IMR-90 (cell line): ENCODE results near the gene NTSR1. TPM values are rescaled to one million over a fixed set of nuclear protein-coding genes. Genes with fewer than 3 reads are reported as not detected.

Experiments
- ATAC-seq: fragments of 200-7000 bp; cut with Tn5 transposase; 2 replicates; pipeline ENCODE4 v1.9.1; 2020; ENCODE audit warnings: low read depth, mild to moderate bottlenecking, moderate library complexity
- BruUV-seq: library from RNA; stranded (reverse); fragments of 400-500 nt; replicated peaks from 2 replicates; lab custom pipeline; 2021; lab: Mats Ljungman, UMichigan
- CTCF ChIA-PET: fragments of 300-600 bp; formaldehyde crosslinking; extraction: SDS; loops from one replicate; lab custom pipeline; 2021; ENCODE audit warnings: antibody characterized with exemption; lab: Yijun Ruan, JAX
- POLR2A ChIA-PET: fragments of 300-600 bp; sonication (Branson Sonifier 250); formaldehyde crosslinking; loops from one replicate; lab custom pipeline; 2022; ENCODE audit warnings: antibody characterized with exemption; ENCODE audit not compliant: unreplicated experiment; lab: Charles Lee
- DNase-seq: peaks from one replicate; pipeline ENCODE4 v3.0.0; 2013
- H2AFZ ChIP-seq: replicated peaks from 2 replicates; pipeline ENCODE3; 2013; ENCODE audit warnings: low read length, mild to moderate bottlenecking; ENCODE audit not compliant: poor library complexity
- H2AK5ac ChIP-seq: 2 replicates; pipeline ENCODE4 v1.6.1; 2013; ENCODE audit warnings: low read depth, low read length, inconsistent platforms
- H2AK9ac ChIP-seq: replicated peaks from 2 replicates; pipeline ENCODE3; 2013; ENCODE audit warnings: mild to moderate bottlenecking, low read depth, low read length, moderate library complexity; ENCODE audit not compliant: poor library complexity
- H2BK120ac ChIP-seq: 2 replicates; pipeline ENCODE4 v1.6.1; 2013; ENCODE audit warnings: low read depth, low read length, inconsistent platforms
- H2BK15ac ChIP-seq: 3 replicates; pipeline ENCODE4 v1.6.1; 2013; ENCODE audit warnings: low read depth, low read length, inconsistent platforms
- H2BK20ac ChIP-seq: 2 replicates; pipeline ENCODE4 v1.6.1; 2013; ENCODE audit warnings: low read depth, mild to moderate bottlenecking, inconsistent platforms, low read length, moderate library complexity
- H2BK5ac ChIP-seq: 2 replicates; pipeline ENCODE4 v1.6.1; 2013; ENCODE audit warnings: mild to moderate bottlenecking, low read depth, low read length, inconsistent platforms; ENCODE audit not compliant: poor library complexity, severe bottlenecking
- H3K14ac ChIP-seq: replicated peaks from 2 replicates; pipeline ENCODE4 v1.6.1; 2013; ENCODE audit warnings: low read depth, low read length, inconsistent platforms
- H3K18ac ChIP-seq: 2 replicates; pipeline ENCODE4 v1.6.1; 2013; ENCODE audit warnings: low read depth, low read length, control low read depth
- H3K23ac ChIP-seq: 2 replicates; pipeline ENCODE4 v1.6.1; 2013; ENCODE audit warnings: low read depth, low read length, inconsistent platforms
- H3K27ac ChIP-seq: 2 replicates; pipeline ENCODE4 v1.5.1; 2013; ENCODE audit warnings: mild to moderate bottlenecking, control low read depth, low read length; ENCODE audit not compliant: insufficient read depth
- H3K27me3 ChIP-seq: 2 replicates; pipeline ENCODE4 v1.6.1; 2013; ENCODE audit warnings: low read length; ENCODE audit not compliant: control insufficient read depth, insufficient read depth
- H3K36me3 ChIP-seq: 2 replicates; pipeline ENCODE4 v1.6.1; 2013; ENCODE audit warnings: low read length, mixed read lengths; ENCODE audit not compliant: control insufficient read depth, insufficient read depth
- H3K4ac ChIP-seq: 2 replicates; pipeline ENCODE4 v1.6.1; 2013; ENCODE audit warnings: low read depth, low read length, inconsistent platforms
- H3K4me1 ChIP-seq: 2 replicates; pipeline ENCODE4 v1.6.1; 2013; ENCODE audit warnings: low read length, mixed read lengths; ENCODE audit not compliant: control insufficient read depth, insufficient read depth
- H3K4me2 ChIP-seq: 2 replicates; pipeline ENCODE4 v1.6.1; 2013; ENCODE audit warnings: low read depth, mild to moderate bottlenecking, control low read depth, low read length, moderate library complexity
- H3K4me3 ChIP-seq: 2 replicates; pipeline ENCODE4 v1.5.1; 2013; ENCODE audit warnings: low read depth, mild to moderate bottlenecking, control low read depth, low read length, moderate library complexity; ENCODE audit not compliant: insufficient read depth
- H3K56ac ChIP-seq: 2 replicates; pipeline ENCODE4 v1.6.1; 2013; ENCODE audit warnings: low read length, inconsistent platforms; ENCODE audit not compliant: insufficient read depth; ENCODE audit errors: extremely low read depth
- H3K79me1 ChIP-seq, 2 experiments: 2 replicates each; pipeline ENCODE4 v1.6.1; 2013; ENCODE audit warnings: low read length in 2 of 2, inconsistent platforms in 1 of 2, low read depth in 1 of 2
- H3K9ac ChIP-seq: 2 replicates; pipeline ENCODE4 v1.6.1; 2013; ENCODE audit warnings: low read depth, low read length, control low read depth
- H3K9me1 ChIP-seq: 2 replicates; pipeline ENCODE4 v1.6.1; 2013; ENCODE audit warnings: low read length, inconsistent platforms; ENCODE audit not compliant: insufficient read depth
- H3K9me3 ChIP-seq: 2 replicates; pipeline ENCODE4 v1.6.1; 2013; ENCODE audit warnings: low read length; ENCODE audit not compliant: control insufficient read depth, insufficient read depth
- H4K20me1 ChIP-seq: 2 replicates; pipeline ENCODE4 v1.6.1; 2013; ENCODE audit warnings: low read length, inconsistent platforms; ENCODE audit not compliant: insufficient read depth
- H4K5ac ChIP-seq: 2 replicates; pipeline ENCODE4 v1.6.1; 2013; ENCODE audit warnings: mild to moderate bottlenecking, low read depth, low read length, control low read depth
- H4K8ac ChIP-seq, 2 experiments: 2 replicates each; pipeline ENCODE4 v1.6.1; 2013; ENCODE audit warnings: low read depth in 2 of 2, low read length in 2 of 2, control low read depth in 1 of 2, inconsistent platforms in 1 of 2
- H4K91ac ChIP-seq: 2 replicates; pipeline ENCODE4 v1.6.1; 2013; ENCODE audit warnings: low read depth, low read length, inconsistent platforms; ENCODE audit not compliant: insufficient read depth
- CEBPB ChIP-seq: IDR thresholded peaks from 2 replicates; pipeline ENCODE4 v1.6.1; 2012; ENCODE audit warnings: low read depth, low read length, improper control_type of control experiment
- CHD1 ChIP-seq: IDR thresholded peaks from 2 replicates; pipeline ENCODE4 v1.6.1; 2012; ENCODE audit warnings: low read depth, low read length, improper control_type of control experiment
- FOS ChIP-seq: fragments of 150-350 bp; IDR thresholded peaks from 2 replicates; pipeline ENCODE4 v1.6.1; 2016; ENCODE audit warnings: low read depth, low read length
- MAFK ChIP-seq: IDR thresholded peaks from 2 replicates; pipeline ENCODE4 v1.6.1; 2012; ENCODE audit warnings: low read depth, low read length, improper control_type of control experiment
- MXI1 ChIP-seq: IDR thresholded peaks from 2 replicates; pipeline ENCODE4 v1.6.1; 2012; ENCODE audit warnings: low read depth, mild to moderate bottlenecking, low read length, moderate library complexity, borderline replicate concordance
- POLR2A ChIP-seq: IDR thresholded peaks from 2 replicates; pipeline ENCODE4 v1.6.1; 2012; ENCODE audit warnings: mild to moderate bottlenecking, low read depth, low read length
- RAD21 ChIP-seq: IDR thresholded peaks from 2 replicates; pipeline ENCODE4 v1.6.1; 2012; ENCODE audit warnings: low read length, improper control_type of control experiment
- RCOR1 ChIP-seq: IDR thresholded peaks from 2 replicates; pipeline ENCODE4 v1.6.1; 2012; ENCODE audit warnings: mild to moderate bottlenecking, low read length, improper control_type of control experiment; ENCODE audit not compliant: insufficient replicate concordance
- WGBS, 2 experiments: methylation state at CpG; one replicate each; pipeline versions ENCODE4 v1.1.5 to v1.1.7; 2013; ENCODE audit warnings: missing lambda C conversion rate in 2 of 2; ENCODE audit not compliant: insufficient read length in 1 of 2; ENCODE audit errors: extremely low coverage in 2 of 2; 5-methylcytosine and 5-hydroxymethylcytosine counted together
- dilution Hi-C: fragments of 300-500 bp; cut with HindIII; formaldehyde crosslinking; loops from one replicate; pipeline ENCODE4 v1.14.3; 2018; ENCODE audit warnings: low sequenced_read_pairs; ENCODE audit not compliant: unreplicated experiment
- in situ Hi-C: fragments of 300-500 bp; cut with MboI; formaldehyde crosslinking; loops from 3 replicates; pipeline ENCODE4 v1.14.3; 2019; ENCODE audit warnings: low sequenced_read_pairs, inconsistent platforms, mixed read lengths
- intact Hi-C: fragments of 100-400 bp; cut with micrococcal nuclease; formaldehyde crosslinking; loops from 2 replicates; pipeline ENCODE4 v1.10.0; 2022
- polyA plus RNA-seq, 3 experiments: library from polyadenylated mRNA; depleted of rRNA; stranded (reverse); fragments of >200 nt; gene quantifications; 2 replicates each; pipeline ENCODE4 v1.2.3, GENCODE V29; 2012; ENCODE audit warnings: low replicate concordance in 1 of 3
- total RNA-seq: library from RNA; depleted of rRNA; stranded (reverse); fragments of >200 nt; gene quantifications from 2 replicates; pipeline ENCODE4 v1.2.3, GENCODE V29; 2012
- TF ChIP-seq, protein P1 (sequence below): fragments of 150-350 bp; IDR thresholded peaks from 2 replicates; pipeline ENCODE4 v1.6.1; 2016; ENCODE audit warnings: low read depth, mild to moderate bottlenecking, low read length, moderate library complexity, borderline replicate concordance

The NTSR1 gene
- total and polyA plus RNA-seq, 2 of the 4 experiments (the other 2 are of a cell fraction), result 0.54 to 1.8 TPM

DNA sequence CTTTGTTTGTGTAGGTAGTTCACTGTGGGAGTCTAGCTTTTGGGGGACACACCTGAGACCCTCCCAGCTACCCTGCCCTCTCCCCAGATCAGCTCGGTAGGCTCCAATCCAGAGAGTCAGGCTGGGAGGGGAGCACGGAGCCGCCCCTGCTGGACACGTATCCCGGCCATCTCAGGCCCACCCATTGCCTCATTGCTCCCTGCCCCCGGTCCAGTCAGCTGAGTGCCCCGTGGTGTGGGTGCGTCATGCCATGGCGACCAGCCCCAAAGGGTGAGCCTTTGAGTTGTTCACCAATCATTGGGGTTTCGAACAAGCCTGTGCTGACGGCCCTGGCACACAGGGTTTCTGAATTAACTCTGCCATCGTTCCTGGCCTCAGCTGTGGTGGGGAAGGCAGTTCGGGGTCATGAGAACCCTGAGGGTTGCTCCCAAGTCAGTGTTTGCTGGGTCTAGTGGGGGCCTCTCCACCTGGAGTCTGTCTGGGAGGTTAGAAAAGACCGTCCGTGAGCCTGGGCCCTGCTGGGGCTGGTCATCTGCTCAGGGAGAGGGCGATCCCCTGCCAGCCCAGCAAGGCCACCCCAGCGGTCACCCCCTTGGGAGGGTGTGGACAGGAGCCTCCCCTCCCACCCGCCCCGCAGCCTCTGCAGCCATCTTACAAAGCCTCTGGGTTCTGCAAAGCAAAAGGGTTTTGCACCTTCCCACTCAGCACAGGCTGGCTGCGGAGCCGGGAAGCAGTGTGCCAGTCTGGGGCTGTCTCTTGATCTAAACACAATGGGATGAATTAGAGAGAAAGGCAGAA lies 34.5 kb downstream of the NTSR1 start:
- peak overlapping the region; percentile 56 for H3K4ac ChIP-seq
- dilution Hi-C loops (no loop called here), in situ Hi-C loops (no loop called here), intact Hi-C loops (no loop called here)
- ChIA-PET CTCF (no interaction called here), POLR2A (no interaction called here)
- TF ChIP-seq FOS (no peak), CHD1 (no peak), MXI1 (no peak), MAFK (no peak), CEBPB (no peak), RCOR1 (no peak), RAD21 (no peak), POLR2A (no peak)
- TF ChIP-seq, protein P1, sequence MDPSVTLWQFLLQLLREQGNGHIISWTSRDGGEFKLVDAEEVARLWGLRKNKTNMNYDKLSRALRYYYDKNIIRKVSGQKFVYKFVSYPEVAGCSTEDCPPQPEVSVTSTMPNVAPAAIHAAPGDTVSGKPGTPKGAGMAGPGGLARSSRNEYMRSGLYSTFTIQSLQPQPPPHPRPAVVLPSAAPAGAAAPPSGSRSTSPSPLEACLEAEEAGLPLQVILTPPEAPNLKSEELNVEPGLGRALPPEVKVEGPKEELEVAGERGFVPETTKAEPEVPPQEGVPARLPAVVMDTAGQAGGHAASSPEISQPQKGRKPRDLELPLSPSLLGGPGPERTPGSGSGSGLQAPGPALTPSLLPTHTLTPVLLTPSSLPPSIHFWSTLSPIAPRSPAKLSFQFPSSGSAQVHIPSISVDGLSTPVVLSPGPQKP, result no peak
- H2BK20ac ChIP-seq, result no peak overlapping the region
- no peak overlapping the region for H3K4me3 ChIP-seq
- peaks cover 0 to 9% of the 10 kb centered on the region in 2 experiments; a peak in 1 of 4 replicates for H3K79me1 ChIP-seq
- no peaks in the 10 kb centered on the region for H3K36me3 ChIP-seq
- no peak overlapping the region for H2AFZ ChIP-seq
- H3K9ac ChIP-seq, result no peak overlapping the region
- no peak overlapping the region for H3K23ac ChIP-seq
- H3K9me1 ChIP-seq, result peaks cover 14% of the 10 kb centered on the region
- H3K14ac ChIP-seq, result 0 out of 2 replicates have a peak overlapping the region, but pooled peaks have one; percentile 37
- H2BK120ac ChIP-seq, result peak overlapping the region; percentile 49; the same call in 1 of the 2 replicates
- H4K8ac ChIP-seq, result peak overlapping the region in 1 of 2 experiments; percentile 27; a peak in 1 of 4 replicates
- peaks cover 13% of the 10 kb centered on the region for H3K4me1 ChIP-seq
- H3K27ac ChIP-seq, result no peak overlapping the region; the same call in 1 of the 2 replicates
- WGBS, 2 experiments, result 69% methylated on average over 3 of the region's 21 CpGs; no CpG with 5 or more reads in 1 of the 2 experiments
- H3K4me2 ChIP-seq, result no peak overlapping the region
- H4K5ac ChIP-seq, result no peak overlapping the region
- no peak overlapping the region; the same call in 2 of the 3 replicates for H2BK15ac ChIP-seq
- DNase-seq (no peak), ATAC-seq (no peak)
- H4K91ac ChIP-seq, result no peak overlapping the region
- no peak overlapping the region for H2BK5ac ChIP-seq
- no peak overlapping the region for H3K18ac ChIP-seq
- H2AK9ac ChIP-seq, result peak overlapping the region; percentile 88
- H4K20me1 ChIP-seq, result no peaks in the 10 kb centered on the region
- 0 out of 2 replicates have a peak overlapping the region, but pooled peaks have one; percentile 47 for H2AK5ac ChIP-seq
- no peak overlapping the region for H3K56ac ChIP-seq
- BruUV-seq, result no TSS peak
- no peaks in the 10 kb centered on the region for H3K9me3 ChIP-seq
- H3K27me3 ChIP-seq, result no peaks in the 10 kb centered on the region
